ENCODE results near the gene CDKL5. TPM values are rescaled to one million over a fixed set of nuclear protein-coding genes. Genes with fewer than 3 reads are reported as not detected.

The CDKL5 gene
- total RNA-seq, 6 donors from 2014 or later, result 17.8 to 47.1 (median 23.4) TPM

DNA sequence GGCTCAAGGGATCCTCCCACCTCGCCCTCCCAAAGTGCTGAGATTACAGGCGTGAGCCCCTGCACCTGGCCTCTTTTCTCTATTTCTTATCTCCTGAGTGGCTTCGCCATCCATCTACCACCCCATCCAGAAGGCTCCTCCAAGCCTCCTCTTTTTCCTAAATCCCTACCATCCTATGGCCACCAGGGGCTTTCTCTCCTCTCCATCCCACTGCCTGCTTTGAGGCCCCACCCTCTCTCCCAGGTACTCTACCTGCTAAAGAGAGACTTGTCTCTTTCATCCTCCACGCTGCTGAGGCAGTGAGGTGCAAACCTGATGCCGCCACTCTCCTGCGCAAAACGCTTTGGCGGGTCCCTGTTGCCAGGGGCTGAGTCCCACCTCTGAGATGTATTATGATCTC is 239.5 kb downstream of the CDKL5 start:
- 81 to 86% methylated on average over 8 of the region's 8 CpGs for WGBS, 2 donors
- Histone ChIP-seq H3K4me1 (no peaks in the 10 kb centered on the region), H3K27me3 (no peaks in the 10 kb centered on the region), H3K4me3 (no peak overlapping the region), H3K36me3 (no peaks in the 10 kb centered on the region), H3K9me3 (no peaks in the 10 kb centered on the region), H3K27ac (no peak overlapping the region)
- ATAC-seq (ENCODE audit: low FRiP score in 2 of 2) (no peak), DNase-seq (no peak)
- TF ChIP-seq POLR2AphosphoS5 (IDR thresholded peaks at IDR 0.05) (no peak), EP300 (IDR thresholded peaks at IDR 0.05) (no peak), POLR2A (IDR thresholded peaks at IDR 0.05) (no peak)
- TF ChIP-seq, protein P1, sequence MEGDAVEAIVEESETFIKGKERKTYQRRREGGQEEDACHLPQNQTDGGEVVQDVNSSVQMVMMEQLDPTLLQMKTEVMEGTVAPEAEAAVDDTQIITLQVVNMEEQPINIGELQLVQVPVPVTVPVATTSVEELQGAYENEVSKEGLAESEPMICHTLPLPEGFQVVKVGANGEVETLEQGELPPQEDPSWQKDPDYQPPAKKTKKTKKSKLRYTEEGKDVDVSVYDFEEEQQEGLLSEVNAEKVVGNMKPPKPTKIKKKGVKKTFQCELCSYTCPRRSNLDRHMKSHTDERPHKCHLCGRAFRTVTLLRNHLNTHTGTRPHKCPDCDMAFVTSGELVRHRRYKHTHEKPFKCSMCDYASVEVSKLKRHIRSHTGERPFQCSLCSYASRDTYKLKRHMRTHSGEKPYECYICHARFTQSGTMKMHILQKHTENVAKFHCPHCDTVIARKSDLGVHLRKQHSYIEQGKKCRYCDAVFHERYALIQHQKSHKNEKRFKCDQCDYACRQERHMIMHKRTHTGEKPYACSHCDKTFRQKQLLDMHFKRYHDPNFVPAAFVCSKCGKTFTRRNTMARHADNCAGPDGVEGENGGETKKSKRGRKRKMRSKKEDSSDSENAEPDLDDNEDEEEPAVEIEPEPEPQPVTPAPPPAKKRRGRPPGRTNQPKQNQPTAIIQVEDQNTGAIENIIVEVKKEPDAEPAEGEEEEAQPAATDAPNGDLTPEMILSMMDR (IDR thresholded peaks at IDR 0.05), result no peak

DNA sequence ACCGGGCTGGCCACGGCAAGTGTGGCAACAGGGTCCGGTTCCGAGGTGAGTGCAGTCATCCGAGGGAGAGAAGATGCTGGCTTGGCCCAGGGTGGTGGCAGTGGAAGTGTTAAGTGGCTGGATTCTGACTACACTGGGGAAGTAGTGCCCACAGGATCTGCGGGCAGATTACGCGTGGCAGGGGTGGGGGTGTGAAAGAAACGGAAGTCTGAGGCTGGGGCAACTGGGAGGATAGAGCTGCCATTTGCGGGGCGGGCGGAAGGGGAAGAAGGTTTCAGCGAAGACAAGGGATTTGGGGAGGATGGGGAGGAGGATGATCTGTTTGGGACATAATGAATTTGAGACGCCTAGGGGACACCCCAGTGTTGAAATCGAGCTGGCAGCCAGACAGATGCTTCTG is 241.2 kb downstream of the CDKL5 start:
- no peaks in the 10 kb centered on the region for H3K27me3 ChIP-seq
- TF ChIP-seq EP300 (IDR thresholded peaks at IDR 0.05) (no peak), POLR2AphosphoS5 (IDR thresholded peaks at IDR 0.05) (no peak), POLR2A (IDR thresholded peaks at IDR 0.05) (no peak)
- TF ChIP-seq, protein P1 (IDR thresholded peaks at IDR 0.05), result no peak
- no peaks in the 10 kb centered on the region for H3K36me3 ChIP-seq
- DNase-seq (peak in 1 of 2 donors; percentile 38), ATAC-seq (ENCODE audit: low FRiP score in 2 of 2) (no peak)
- H3K27ac ChIP-seq, result no peak overlapping the region
- no peaks in the 10 kb centered on the region for H3K9me3 ChIP-seq
- 73 to 77% methylated on average over 10 to 15 of the region's 15 CpGs for WGBS, 2 donors
- H3K4me1 ChIP-seq, result no peaks in the 10 kb centered on the region
- H3K4me3 ChIP-seq, result no peak overlapping the region

DNA sequence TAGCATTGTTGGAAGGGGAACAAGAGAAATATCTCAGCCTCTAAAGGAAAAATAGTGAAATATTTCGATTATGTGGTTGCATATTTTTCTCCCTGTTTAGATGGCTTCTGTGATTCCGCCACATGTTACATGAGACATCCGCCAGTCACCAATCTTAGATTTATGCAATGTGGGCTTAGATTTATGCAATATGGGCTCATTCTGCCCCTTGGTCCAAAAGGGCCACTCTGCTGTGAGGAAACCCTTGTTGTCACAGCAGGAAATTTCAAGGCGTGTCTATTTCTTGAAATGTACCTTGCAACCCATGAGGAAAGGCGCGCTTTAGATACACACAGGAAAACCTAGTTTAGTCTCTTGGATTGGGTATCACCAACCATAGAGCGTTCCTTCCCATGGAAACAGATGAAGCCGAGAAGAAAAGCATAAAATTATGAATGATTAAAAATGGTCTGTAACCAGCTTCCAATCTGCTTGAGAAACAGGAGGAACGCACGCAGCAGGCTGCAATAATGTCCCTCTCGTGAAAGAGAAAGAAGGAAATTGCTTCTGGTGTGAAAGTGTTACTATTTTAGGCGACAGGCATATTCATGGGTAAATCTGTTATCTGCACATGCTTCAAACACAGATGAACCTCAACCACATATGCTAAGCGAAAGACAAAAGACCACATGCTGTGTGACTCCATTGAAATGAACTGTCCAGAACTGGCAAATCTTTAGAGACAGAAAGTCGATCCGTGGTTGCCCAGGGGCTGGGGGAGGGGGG is 242.8 kb downstream of the CDKL5 start:
- Histone ChIP-seq H3K27me3 (no peaks in the 10 kb centered on the region), H3K36me3 (no peaks in the 10 kb centered on the region), H3K9me3 (no peaks in the 10 kb centered on the region), H3K27ac (peak overlapping the region in 1 of 4 donors; percentile 24), H3K4me1 (no peaks in the 10 kb centered on the region), H3K4me3 (peak overlapping the region in 1 of 4 donors; percentile 3)
- WGBS, 2 donors, result 60 to 62% methylated on average over 12 to 15 of the region's 15 CpGs
- TF ChIP-seq, protein P1 (IDR thresholded peaks at IDR 0.05), result no peak
- TF ChIP-seq POLR2AphosphoS5 (IDR thresholded peaks at IDR 0.05) (no peak), POLR2A (IDR thresholded peaks at IDR 0.05) (no peak)
- no peak for ATAC-seq (ENCODE audit: low FRiP score in 2 of 2)
- no peak for DNase-seq

DNA sequence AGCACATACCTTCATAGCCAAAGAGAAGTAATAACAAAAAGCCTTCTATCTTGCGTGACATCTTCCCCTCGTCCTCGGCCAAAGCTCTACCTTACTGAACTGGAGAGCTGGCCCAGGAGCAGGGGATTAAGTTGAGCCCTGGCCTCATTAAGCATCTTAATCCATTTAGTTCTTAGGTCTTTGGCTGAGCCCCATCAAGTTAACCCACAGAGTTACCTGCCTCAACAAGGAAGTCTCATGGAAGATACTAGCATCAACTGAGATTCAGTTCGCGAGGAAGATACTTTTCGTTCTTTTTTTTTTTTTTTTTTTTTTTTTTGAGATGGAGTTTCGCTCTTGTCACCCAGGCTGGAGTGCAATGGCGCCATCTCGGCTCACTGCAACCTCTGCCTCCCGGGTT is 246.6 kb downstream of the CDKL5 start, which contains the start of gene RS1:
TSS of gene RS1 (minus strand) at position 101 of the 400 bp plus-strand sequence. CDS start at position 61, 40 bp downstream.
- DNase-seq, result no peak
- H3K4me3 ChIP-seq, result no peak within 1 kb of the TSS
- H3K9me3 ChIP-seq, result no peaks in the 10 kb centered on the region
- WGBS, 2 donors, result 85 to 93% methylated on average over 9 to 10 of the region's 10 CpGs
- no peak within 1 kb of the TSS for H3K27ac ChIP-seq
- no peaks in the 10 kb centered on the region for H3K27me3 ChIP-seq
- peaks cover 0 to 4% (median 1%) of the 10 kb centered on the region in 4 donors for H3K4me1 ChIP-seq
- no peak for ATAC-seq (ENCODE audit: low FRiP score in 2 of 2)
- no peak for TF ChIP-seq POLR2AphosphoS5 (IDR thresholded peaks at IDR 0.05)
- TF ChIP-seq EP300 (IDR thresholded peaks at IDR 0.05), result no peak
- TF ChIP-seq POLR2A (IDR thresholded peaks at IDR 0.05), result no peak
- TF ChIP-seq, protein P1 (IDR thresholded peaks at IDR 0.05), result no peak
- no peaks in the 10 kb centered on the region for H3K36me3 ChIP-seq

Measured in upper lobe of left lung (tissue), 6 donors.